Fibroblast of the conjunctiva (primary cell): ENCODE measurements around the gene DDX50.
"Not testable (repeated sequence)": the region's sequence is repeated elsewhere in the genome, so short reads cannot be mapped to it uniquely, and the experiment has no call there.

ENCODE experiments used
- DNase-seq: peaks from one replicate; pipeline ENCODE4 v3.0.0-alpha.2; 2010; ENCODE audit warnings: low read depth

Gene DDX50

GRCh38 chr10:68900427-68901104, 549 bp upstream of the DDX50 start:
- no peak for DNase-seq

- DNase-seq = no peak
These were observed 1.3 kb downstream of the DDX50 start for GRCh38 chr10:68902382-68902781.

GRCh38 chr10:68924593-68924992, 23.5 kb downstream of the DDX50 start:
- no peak for DNase-seq

GRCh38 chr10:68925489-68925888, 24.4 kb downstream of the DDX50 start:
- DNase-seq = no peak

GRCh38 chr10:68929157-68929556, 28.0 kb downstream of the DDX50 start:
- DNase-seq = not testable (repeated sequence)

- not testable (repeated sequence) for DNase-seq
These were observed 28.8 kb downstream of the DDX50 start for GRCh38 chr10:68929888-68930287.

GRCh38 chr10:68932860-68933259, 31.7 kb downstream of the DDX50 start:
- not testable (repeated sequence) for DNase-seq

- no peak for DNase-seq
These were observed 33.9 kb downstream of the DDX50 start for GRCh38 chr10:68934994-68935393.

- DNase-seq = peak; percentile 4
These were observed 37.0 kb downstream of the DDX50 start for GRCh38 chr10:68938117-68938516.

GRCh38 chr10:68938884-68939283, 37.8 kb downstream of the DDX50 start:
- peak; percentile 5 for DNase-seq

- DNase-seq = not testable (repeated sequence)
These were observed 39.8 kb downstream of the DDX50 start for GRCh38 chr10:68940917-68941316.

GRCh38 chr10:68950598-68950997, 49.5 kb downstream of the DDX50 start:
- no peak for DNase-seq

GRCh38 chr10:68954904-68955303, 53.8 kb downstream of the DDX50 start:
- no peak for DNase-seq

- no peak for DNase-seq
These were observed 54.3 kb downstream of the DDX50 start for GRCh38 chr10:68955355-68955831.

- DNase-seq = peak; percentile 82
These were observed 54.9 kb downstream of the DDX50 start, which contains the start of gene DDX21 for GRCh38 chr10:68955832-68956532. Gene DDX21, plus strand, starts transcription at chr10:68956170. Its CDS starts 56 bp downstream, at chr10:68956226.

GRCh38 chr10:68957284-68957615, 56.1 kb downstream of the DDX50 start:
- no peak for DNase-seq

- no peak for DNase-seq
These were observed 56.5 kb downstream of the DDX50 start for GRCh38 chr10:68957654-68958053.

GRCh38 chr10:68959695-68960527, 58.8 kb downstream of the DDX50 start:
- no peak for DNase-seq

GRCh38 chr10:68963151-68963550, 62.0 kb downstream of the DDX50 start:
- DNase-seq = no peak

GRCh38 chr10:68973975-68974374, 72.9 kb downstream of the DDX50 start:
- no peak for DNase-seq

- not testable (repeated sequence) for DNase-seq
These were observed 74.9 kb downstream of the DDX50 start for GRCh38 chr10:68975936-68976473.

GRCh38 chr10:68979738-68980137, 78.6 kb downstream of the DDX50 start:
- DNase-seq = not testable (repeated sequence)
